Loucy (cell line): ENCODE measurements around the gene RCOR2.

Experiments used
- H2AFZ ChIP-seq: fragments of 200-600 bp; sonication (generic); 2 replicates; pipeline ENCODE4 v1.6.0; 2016; ENCODE audit warnings: antibody characterized with exemption, mild to moderate bottlenecking, low read length, moderate library complexity
- H3F3A ChIP-seq: fragments of 200-600 bp; 2 replicates; pipeline ENCODE4 v1.6.0; 2016; ENCODE audit warnings: antibody characterized with exemption, low read depth, mild to moderate bottlenecking
- H3K27me3 ChIP-seq: fragments of 200-600 bp; sonication (generic); 2 replicates; pipeline ENCODE4 v1.6.1; 2014; ENCODE audit warnings: low read length, mild to moderate bottlenecking; ENCODE audit not compliant: insufficient read depth, poor library complexity, severe bottlenecking
- H3K36me3 ChIP-seq: fragments of 200-600 bp; sonication (generic); 2 replicates; pipeline ENCODE4 v1.6.1; 2016; ENCODE audit warnings: low read length; ENCODE audit not compliant: insufficient read depth
- H3K4me1 ChIP-seq: fragments of 200-600 bp; sonication (generic); 2 replicates; pipeline ENCODE4 v1.5.1; 2014; ENCODE audit warnings: low read length, mild to moderate bottlenecking; ENCODE audit not compliant: insufficient read depth, poor library complexity, severe bottlenecking
- H3K4me2 ChIP-seq: fragments of 200-600 bp; sonication (generic); 2 replicates; pipeline ENCODE4 v1.6.0; 2014; ENCODE audit warnings: antibody characterized with exemption, low read length, low read depth, mild to moderate bottlenecking; ENCODE audit not compliant: poor library complexity, severe bottlenecking
- H3K4me3 ChIP-seq: fragments of 200-600 bp; sonication (generic); 2 replicates; pipeline ENCODE4 v1.5.1; 2014; ENCODE audit warnings: low read length, mild to moderate bottlenecking, mixed read lengths; ENCODE audit not compliant: poor library complexity, severe bottlenecking
- H3K79me2 ChIP-seq: fragments of 200-600 bp; sonication (generic); 2 replicates; pipeline ENCODE4 v1.6.1; 2014; ENCODE audit warnings: low read length; ENCODE audit not compliant: insufficient read depth
- H3K9ac ChIP-seq: fragments of 200-600 bp; sonication (generic); 2 replicates; pipeline ENCODE4 v1.6.0; 2014; ENCODE audit warnings: mild to moderate bottlenecking, low read depth, low read length, moderate library complexity; ENCODE audit not compliant: poor library complexity, severe bottlenecking
- H3K9me2 ChIP-seq: fragments of 200-600 bp; sonication (generic); replicated peaks from 2 replicates; pipeline ENCODE4 v1.6.1; 2016; ENCODE audit warnings: low read depth, low read length, mixed read lengths
- H3K9me3 ChIP-seq: fragments of 200-600 bp; sonication (generic); 2 replicates; pipeline ENCODE4 v1.6.1; 2014; ENCODE audit warnings: mild to moderate bottlenecking, antibody characterized with exemption, low read length, low read depth; ENCODE audit not compliant: insufficient read depth
- H4K20me1 ChIP-seq: fragments of 200-600 bp; sonication (generic); 2 replicates; pipeline ENCODE4 v1.6.0; 2014; ENCODE audit warnings: antibody characterized with exemption, low read length, mild to moderate bottlenecking; ENCODE audit not compliant: insufficient read depth, poor library complexity, severe bottlenecking
- EZH2phosphoT487 ChIP-seq: fragments of 200-600 bp; IDR thresholded peaks from 2 replicates; pipeline ENCODE4 v1.6.1; 2018; ENCODE audit warnings: antibody characterized with exemption, mild to moderate bottlenecking, moderate library complexity, borderline replicate concordance
- TF ChIP-seq, protein P1 (sequence below): fragments of 200-600 bp; sonication (generic); conservative IDR thresholded peaks from 2 replicates; pipeline ENCODE4 v1.5.1; 2014; ENCODE audit warnings: mild to moderate bottlenecking, antibody characterized with exemption, low read length

Gene RCOR2

DNA sequence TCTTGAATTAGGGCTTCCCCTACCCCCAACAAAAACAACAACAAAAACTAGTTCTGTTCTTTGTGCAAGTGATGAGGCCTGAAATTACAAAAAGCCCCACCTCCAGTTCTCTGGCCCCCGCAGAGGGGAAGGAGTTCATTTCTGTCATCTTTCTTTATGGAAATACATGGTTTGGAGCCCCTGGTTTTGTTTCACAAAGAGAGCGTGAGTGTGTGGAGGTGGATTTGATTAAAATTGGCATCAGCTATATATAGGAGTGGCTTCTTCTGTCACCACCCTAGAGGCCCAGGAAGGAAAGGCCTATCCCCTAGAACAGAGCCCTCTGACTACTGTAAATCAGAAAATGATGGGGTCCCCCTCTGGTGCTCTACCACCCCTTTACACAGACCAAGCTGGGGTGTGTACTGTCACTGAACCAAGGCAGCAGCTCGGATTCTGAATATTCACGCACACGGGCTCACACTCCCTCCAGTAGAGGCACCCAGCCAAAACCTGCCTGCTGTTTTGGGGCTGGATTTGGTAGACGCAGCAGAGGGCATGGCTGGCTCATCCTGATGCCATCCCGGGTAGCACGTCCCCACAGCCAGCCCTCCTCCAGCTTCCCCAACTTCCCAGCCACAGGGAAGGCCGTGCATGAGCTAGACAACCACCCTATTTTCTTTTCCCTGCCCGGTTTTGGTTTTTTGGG lies 19.4 kb downstream of the RCOR2 start:
- Histone ChIP-seq H3K36me3 (peaks cover 83% of the 10 kb centered on the region; the same call in 1 of the 2 replicates), H3K9me2 (no peaks in the 10 kb centered on the region), H3K4me1 (no peaks in the 10 kb centered on the region), H3K79me2 (peaks cover 19% of the 10 kb centered on the region), H3K9ac (no peak overlapping the region), H4K20me1 (peaks cover 1% of the 10 kb centered on the region), H3K9me3 (no peaks in the 10 kb centered on the region), H3K27me3 (no peaks in the 10 kb centered on the region), H3K4me2 (no peak overlapping the region), H2AFZ (no peak overlapping the region), H3F3A (no peaks in the 10 kb centered on the region), H3K4me3 (no peak overlapping the region)
- TF ChIP-seq, protein P1, sequence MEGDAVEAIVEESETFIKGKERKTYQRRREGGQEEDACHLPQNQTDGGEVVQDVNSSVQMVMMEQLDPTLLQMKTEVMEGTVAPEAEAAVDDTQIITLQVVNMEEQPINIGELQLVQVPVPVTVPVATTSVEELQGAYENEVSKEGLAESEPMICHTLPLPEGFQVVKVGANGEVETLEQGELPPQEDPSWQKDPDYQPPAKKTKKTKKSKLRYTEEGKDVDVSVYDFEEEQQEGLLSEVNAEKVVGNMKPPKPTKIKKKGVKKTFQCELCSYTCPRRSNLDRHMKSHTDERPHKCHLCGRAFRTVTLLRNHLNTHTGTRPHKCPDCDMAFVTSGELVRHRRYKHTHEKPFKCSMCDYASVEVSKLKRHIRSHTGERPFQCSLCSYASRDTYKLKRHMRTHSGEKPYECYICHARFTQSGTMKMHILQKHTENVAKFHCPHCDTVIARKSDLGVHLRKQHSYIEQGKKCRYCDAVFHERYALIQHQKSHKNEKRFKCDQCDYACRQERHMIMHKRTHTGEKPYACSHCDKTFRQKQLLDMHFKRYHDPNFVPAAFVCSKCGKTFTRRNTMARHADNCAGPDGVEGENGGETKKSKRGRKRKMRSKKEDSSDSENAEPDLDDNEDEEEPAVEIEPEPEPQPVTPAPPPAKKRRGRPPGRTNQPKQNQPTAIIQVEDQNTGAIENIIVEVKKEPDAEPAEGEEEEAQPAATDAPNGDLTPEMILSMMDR = no peak
- TF ChIP-seq EZH2phosphoT487 = no peak

DNA sequence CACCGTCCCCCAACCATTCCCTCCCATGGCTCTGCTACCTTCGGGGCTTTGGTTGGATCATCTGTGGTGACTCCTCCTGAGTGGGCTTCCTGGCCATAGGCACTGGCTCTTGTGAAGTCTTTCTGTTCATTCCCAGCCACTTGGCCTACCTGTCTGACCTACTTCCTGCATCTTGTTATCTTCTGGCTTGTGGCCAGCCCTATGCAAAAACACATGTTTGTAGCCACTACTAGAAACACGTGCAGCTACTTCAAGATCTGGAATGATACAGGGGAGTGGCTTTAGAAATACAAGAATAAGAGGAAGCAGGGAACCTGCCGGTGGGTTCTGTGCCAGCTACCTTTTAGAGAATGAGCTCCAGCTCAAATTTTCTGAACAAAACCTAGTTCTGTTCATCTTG lies 20.9 kb downstream of the RCOR2 start:
- no peaks in the 10 kb centered on the region for H3F3A ChIP-seq
- H3K4me2 ChIP-seq = no peak overlapping the region
- H4K20me1 ChIP-seq = peaks cover 16% of the 10 kb centered on the region
- H3K4me3 ChIP-seq = no peak overlapping the region
- H3K4me1 ChIP-seq = no peaks in the 10 kb centered on the region
- no peaks in the 10 kb centered on the region for H3K9me2 ChIP-seq
- H3K9ac ChIP-seq = no peak overlapping the region
- no peak overlapping the region for H2AFZ ChIP-seq
- peaks cover 34% of the 10 kb centered on the region for H3K79me2 ChIP-seq
- TF ChIP-seq EZH2phosphoT487 = no peak
- TF ChIP-seq, protein P1 = no peak
- H3K27me3 ChIP-seq = no peaks in the 10 kb centered on the region
- H3K36me3 ChIP-seq = peaks cover 68% of the 10 kb centered on the region; the same call in 1 of the 2 replicates
- no peaks in the 10 kb centered on the region for H3K9me3 ChIP-seq

DNA sequence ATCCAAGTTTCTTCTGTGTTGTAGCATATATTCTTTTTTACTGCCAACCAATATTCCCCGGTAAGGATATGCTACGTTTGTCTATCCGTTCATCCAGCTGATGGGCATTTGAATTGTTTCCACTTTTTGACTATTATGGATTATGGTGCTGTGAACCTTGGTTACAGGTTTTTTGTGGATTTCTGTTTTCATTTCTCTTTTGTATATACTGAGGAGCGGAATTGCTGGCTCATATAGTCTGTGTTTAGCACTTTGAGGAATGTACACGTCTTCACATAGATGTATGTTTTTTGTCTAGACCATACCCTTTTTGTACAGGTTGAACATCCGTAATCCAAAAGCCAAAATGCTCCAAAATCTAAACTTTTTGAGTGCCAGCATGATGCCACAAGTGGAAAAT lies 23.6 kb downstream of the RCOR2 start:
- peaks cover 61% of the 10 kb centered on the region for H3K79me2 ChIP-seq
- no peak overlapping the region for H2AFZ ChIP-seq
- H3K27me3 ChIP-seq = no peaks in the 10 kb centered on the region
- no peak overlapping the region for H3K9ac ChIP-seq
- H4K20me1 ChIP-seq = peaks cover 37% of the 10 kb centered on the region
- no peaks in the 10 kb centered on the region for H3F3A ChIP-seq
- H3K4me3 ChIP-seq = no peak overlapping the region
- H3K4me2 ChIP-seq = no peak overlapping the region
- TF ChIP-seq, protein P1 = no peak
- no peak for TF ChIP-seq EZH2phosphoT487
- H3K36me3 ChIP-seq = peaks cover 41% of the 10 kb centered on the region; the same call in 1 of the 2 replicates
- H3K9me3 ChIP-seq = no peaks in the 10 kb centered on the region
- peaks cover 6% of the 10 kb centered on the region for H3K4me1 ChIP-seq
- no peaks in the 10 kb centered on the region for H3K9me2 ChIP-seq
